ENCODE data around the gene CHST9.

The CHST9 gene

DNA sequence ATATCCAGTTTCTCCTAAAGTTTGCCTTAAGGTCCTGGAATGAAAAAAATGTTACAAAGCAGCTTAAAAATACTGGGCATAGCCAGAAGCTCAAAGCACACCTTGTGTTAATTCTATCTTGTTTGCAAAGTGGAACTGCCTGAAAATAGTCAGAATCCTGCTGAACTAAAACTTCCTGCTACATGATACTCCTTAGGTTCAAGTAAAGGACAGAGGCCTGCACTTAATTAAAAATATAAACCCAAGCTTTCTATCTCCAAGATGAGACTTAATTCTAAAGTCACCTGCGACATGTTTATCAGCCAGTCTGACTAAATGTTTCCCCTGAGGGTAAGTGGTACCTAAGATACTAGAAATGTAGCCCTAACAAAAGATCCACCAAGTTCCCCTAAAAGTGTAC lies 103.4 kb downstream of the CHST9 start:
- DNase-seq = no peak

DNA sequence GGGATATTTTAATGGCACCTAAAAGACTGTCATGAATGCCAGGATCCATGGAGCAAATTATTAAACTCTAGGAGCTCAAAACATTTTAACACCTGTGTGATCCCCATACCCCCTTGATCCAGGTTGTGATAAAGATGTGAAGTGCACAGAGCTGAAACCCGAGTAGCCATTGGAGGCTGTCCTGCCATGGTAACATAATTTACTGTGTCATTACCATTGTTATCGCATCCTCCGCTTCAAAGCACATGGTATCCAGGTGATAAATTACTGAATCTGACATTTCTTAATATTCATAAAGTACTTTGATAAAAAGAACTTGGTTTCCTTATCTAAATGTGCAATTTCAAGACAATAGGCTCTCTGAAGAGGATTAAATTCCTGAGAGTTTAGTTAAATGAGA lies 109.3 kb downstream of the CHST9 start:
- no peak for DNase-seq

DNA sequence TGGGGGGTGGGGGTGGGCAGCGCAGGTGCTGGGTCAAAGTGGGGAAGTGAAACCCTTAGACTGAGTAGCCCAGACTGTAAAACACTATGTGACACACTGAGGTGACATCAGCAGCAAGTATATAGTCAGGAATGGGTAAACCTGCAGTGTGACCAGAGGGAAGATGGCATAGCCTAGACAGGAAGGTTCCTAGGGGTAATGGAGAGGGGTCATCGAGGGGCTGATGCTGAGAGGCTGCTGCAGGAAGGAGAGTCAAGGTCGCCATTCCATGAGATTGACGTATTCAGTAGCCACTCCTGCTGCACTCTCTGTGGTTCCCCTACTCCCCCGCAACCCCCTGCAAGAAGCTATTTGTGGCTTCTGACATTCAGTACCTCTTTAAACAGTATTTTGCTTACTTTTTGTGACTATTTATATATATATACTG lies 111.7 kb downstream of the CHST9 start:
- DNase-seq = no peak

DNA sequence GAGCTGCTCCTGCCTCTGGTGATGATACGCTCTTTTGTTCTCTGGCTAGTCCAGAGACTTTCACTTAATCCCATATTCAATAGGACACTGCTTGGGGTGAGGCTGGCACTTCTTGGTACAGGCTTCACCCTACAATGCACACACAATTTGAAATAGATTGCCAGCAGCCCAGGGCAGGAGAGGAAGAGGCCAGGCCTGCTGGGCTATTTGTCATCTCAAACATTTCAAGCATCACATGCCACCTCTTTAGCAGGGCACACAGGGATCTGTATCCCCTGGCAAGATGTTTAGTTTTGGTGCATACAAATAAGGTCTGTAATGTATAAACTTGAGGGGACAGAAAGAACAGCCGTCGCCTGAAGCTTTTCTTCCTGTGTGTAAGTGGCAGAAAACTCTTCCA lies 120.4 kb downstream of the CHST9 start:
- DNase-seq = no peak

DNA sequence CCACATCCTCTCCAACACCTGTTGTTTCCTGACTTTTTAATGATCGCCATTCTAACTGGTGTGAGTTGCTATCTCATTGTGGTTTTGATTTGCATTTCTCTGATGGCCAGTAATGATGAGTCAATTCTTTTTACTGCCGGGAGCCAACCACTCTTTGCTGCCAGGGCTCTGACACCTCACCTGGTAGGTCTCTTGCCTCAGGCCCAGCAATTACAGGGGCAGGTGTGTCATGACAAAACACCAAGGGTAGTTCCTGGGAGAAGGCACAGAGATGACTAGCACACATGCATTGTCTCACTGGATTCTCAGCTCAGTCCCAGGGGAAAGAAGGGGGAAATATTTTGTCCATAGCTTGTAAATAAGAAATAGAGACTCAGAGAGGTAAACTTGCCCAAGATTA lies 122.3 kb downstream of the CHST9 start:
- no peak for DNase-seq

DNA sequence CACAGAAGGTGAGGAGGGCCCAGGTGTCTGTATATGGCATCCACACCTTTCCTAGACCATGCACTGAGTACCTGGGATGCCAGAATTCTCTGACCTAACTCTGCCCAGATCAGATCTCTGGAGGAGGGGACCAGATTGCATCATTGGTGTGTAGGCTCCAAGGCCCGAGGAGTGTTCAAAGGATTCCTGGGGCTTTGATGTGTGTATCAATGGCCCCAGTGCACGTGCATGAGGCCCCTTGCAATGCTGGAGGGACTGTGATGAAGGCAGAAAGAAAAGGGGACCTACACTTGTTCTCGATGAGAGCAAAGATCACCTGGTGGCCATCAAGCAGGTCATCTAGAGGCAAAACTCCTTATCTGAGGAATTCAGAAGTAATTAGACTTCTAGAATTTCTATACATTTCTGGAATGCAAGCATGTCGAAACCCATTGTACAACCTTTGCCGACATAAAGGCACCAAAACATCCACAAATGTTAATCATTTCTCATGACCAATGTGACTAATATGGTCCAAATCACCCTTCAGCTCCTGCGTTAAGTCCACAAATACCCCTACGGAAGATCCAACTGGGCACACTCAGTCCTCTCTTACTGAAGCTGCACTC lies 123.5 kb downstream of the CHST9 start:
- DNase-seq = no peak

DNA sequence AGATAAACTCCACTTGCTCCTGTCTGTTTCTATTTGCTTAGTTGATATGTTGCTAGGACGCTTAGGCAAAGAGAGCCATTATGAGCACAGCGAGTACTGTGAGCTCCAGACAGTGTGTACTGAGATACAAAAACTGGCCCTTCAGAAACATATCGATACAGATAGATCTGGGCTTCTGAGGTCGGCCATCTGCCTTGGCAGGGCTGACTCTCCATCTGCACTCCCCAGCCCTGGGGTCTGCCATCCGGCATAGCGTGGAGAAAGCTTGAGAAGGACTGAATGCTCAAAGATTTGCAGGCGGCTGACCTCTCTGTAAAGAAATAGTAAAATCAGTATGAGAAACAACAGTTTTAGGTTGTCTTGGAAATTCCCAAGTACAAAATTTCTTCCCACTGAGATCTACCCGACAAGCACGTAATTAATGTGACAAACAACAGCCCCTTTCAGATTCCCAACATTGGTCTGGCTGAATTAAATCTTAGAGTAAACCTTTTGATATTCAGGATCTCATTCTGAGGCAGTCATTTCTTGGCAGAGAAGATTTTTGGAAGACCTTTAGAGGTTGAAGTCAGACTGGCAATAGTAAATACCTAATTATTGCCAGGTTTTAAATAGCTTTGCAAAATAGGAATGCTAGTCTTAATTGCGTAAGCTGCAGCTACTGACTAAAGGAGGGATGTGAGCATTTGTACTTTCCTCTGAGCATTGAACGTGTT lies 127.4 kb downstream of the CHST9 start:
- no peak for DNase-seq

DNA sequence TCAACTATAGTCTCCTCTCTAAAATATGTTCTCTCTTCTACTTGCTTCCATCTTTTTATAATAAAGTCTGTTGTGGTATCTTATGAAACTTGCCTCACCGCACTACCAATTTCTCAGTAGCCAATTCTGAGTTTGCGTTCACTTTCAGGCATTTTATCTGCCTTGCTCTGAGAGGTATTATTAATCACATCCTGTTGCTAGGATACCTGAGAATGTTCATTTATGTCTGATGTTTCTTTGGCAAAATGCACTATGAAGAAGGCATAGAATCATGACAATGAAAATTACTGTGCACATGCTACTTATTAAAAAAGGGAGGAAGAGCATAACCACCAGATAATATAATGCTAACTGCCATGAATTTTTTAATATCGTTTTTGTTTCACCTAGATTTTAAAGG lies 130.2 kb downstream of the CHST9 start:
- no peak for DNase-seq

DNA sequence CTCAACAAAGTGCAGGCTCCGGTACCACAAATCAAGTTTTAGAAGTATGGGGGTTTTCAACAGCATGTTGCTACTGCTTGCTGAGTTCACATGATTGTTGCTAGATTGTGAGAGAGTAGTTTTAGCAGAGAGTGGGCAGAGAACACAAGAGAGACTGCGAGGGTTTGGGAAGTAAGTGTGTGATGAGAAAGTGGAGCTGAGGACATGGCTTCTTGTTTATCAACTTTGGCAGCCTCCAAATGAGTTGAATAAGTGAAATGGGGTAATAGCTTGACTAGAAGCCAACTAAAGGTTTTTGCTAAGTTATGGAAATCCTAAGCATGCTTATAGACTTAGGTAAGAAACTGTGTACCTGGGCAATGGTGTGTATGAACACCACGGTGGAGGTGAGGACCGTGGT lies 135.1 kb downstream of the CHST9 start:
- DNase-seq = no peak

DNA sequence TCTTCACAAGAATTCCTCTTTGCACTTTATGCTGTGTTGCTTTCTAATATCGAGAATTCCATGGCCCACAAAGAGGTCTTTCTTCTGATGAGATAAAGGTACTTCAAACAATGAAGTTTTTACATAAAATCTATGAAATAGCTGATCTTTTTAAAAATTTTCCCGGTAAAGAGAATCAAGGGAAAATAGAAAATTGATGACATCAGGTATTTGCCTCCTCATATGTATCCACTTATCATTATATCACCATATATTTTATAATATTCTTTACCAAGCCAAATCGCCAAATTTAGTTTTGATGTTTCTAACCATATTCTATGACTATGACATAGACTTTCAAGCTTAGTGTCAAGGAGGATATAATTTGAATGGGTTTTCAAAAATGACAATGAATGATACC lies 139.8 kb downstream of the CHST9 start:
- no peak for DNase-seq

DNA sequence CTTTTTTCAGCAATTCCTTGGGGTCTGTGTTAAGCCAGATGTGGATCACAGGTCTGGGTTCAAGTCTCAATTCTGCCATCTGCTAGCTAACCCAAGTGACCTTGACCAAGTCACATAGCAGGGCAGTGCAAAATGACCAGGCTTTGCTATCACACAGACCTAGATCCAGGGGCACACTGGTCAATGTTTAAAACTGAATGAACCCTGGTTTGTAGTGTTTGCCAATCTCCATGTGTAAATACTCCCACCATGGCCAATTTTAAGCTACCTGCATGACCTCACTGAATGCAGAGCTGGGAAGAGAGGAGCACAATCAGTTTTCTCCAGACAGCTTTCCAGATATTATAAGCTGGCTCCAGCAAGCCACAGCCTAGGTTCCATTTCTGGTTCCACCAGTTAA lies 142.9 kb downstream of the CHST9 start:
- no peak for DNase-seq

DNA sequence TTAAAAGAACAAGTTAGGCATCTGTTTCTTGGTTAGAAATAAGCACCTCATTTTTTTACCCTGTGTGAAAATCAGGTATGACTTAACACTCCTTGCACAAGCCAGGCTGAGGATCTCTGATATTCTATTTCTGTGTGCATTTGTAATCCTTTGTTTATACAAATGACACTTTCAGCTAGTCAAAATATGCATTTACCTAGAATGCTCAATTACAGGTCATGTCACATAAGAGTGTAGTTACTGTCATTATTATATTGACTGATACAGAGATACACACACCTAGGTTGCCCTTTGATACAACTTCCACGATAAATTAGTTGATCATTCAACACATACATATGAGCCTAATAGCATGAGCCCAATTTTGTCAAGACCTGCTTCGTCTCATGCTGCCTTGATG lies 144.3 kb downstream of the CHST9 start:
- no peak for DNase-seq

DNA sequence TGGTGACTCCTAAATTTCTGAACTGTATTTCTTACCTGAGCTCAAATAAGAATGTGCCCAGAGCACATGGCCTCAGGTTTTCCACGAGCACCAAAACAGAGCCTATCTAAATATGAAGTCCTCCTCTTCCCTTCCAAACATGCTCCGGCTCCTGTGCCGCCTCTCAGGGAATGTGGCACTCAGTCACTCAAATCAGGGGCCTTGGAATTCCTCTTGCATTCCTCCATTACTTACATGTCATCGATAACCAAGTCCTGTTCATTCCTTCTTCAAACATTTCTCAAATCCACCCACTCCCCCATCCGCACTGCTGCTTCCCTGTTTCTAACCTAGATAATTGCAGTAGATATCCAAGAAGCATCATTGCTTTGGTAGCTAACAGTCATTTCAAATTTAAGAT lies 151.4 kb downstream of the CHST9 start:
- no peak for DNase-seq

DNA sequence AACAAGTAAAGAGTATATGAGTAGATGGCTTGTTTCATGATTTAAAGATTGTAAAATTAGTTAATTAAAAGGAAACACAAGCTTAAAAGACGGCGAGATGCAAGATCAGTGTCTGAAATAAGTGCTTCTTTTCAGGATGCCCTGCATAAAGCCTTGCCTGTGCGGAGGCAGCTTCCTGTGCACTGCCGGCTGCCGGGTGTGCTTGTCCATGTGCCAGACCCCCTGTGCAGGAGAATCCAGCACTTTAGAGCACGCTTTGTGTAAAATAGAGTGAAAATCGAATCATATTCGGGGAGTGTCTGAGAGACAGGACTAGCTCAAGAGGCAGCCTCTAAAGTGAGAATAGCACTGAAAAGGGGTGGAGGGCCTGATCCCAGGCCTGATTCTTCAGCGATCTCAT lies 154.7 kb downstream of the CHST9 start:
- no peak for DNase-seq

DNA sequence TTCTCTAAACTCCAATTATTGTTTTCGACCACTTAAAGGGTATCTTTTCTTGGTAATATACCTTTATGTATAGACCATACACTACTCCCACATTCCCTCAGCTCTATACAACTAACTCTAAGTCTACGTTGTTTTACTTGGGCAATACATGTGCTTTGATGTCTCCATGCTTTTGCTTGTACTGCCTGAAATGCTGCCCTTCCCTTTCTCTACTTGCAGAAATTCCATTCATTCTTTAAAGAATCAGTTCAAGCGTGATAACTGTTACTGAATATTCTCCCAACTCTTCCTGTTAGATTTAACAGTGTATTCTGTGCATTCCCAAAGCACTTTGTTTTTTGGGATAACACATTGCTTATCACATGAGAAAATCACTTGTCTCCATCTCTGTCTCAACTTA lies 162.6 kb downstream of the CHST9 start:
- DNase-seq = no peak

DNA sequence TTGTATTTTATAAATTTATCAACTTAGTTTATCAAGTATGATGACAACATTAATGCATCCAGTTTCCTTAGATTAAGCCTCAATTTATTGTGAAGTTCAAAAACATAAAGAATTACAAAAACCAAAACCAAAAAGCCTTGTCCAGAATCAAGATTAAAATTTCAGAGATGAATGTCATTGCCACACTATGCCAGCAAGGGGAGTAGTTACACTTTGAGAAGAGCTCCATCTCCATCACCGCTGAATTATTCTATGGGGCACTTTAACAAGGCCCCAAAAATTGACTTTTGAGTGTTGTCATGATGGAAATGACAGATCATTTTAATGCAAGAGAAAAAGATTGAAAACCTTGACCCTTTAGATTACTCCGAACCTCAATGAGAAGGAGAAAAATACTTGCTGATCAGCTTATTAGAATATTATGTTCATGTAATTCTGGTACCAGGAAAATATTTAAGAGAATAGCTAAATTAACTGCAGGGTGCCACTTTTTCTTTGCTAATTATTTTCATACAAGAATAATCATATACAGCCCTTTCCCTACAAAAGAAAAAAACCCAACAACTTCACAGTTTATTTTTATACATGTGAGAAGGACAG lies 167.1 kb downstream of the CHST9 start:
- DNase-seq = no peak

DNA sequence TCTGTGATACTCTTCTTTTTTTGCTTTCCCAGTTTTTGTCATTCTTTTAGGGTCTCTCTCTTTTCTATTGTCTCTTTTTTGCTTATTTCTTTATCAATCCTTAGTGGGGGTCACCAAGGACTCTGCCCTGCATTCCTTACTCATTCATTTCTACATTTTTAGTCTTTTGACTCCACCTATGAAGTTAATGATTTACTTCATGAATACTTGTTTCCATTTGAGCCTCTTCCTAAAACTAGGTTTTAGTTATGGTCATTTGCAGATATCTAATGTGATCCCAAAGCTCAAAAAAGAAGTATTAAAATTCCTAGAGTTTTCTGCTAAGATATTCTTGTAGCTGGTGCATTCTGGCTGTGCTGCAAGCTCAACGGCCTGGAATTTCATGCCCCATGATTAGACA lies 170.3 kb downstream of the CHST9 start:
- DNase-seq = no peak

DNA sequence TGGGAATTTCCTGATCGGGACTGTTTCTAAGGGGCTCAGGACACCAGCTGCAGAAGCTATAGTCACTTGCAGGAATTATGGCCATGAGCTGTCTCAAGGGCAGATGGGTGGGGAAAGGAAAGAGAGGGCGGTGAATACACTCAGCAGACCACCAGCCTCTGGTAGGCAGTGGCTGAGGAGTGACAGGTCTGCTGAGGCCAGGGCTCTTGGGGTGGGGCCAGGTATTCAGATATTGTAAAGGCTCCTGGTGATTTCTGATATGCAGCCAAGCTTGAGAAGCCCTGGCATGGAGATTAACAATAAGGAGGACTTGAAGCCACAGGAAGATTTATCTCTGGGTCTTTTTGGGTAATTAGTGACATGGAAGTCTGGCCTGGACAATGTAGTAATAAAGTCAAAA lies 174.3 kb downstream of the CHST9 start:
- no peak for DNase-seq

DNA sequence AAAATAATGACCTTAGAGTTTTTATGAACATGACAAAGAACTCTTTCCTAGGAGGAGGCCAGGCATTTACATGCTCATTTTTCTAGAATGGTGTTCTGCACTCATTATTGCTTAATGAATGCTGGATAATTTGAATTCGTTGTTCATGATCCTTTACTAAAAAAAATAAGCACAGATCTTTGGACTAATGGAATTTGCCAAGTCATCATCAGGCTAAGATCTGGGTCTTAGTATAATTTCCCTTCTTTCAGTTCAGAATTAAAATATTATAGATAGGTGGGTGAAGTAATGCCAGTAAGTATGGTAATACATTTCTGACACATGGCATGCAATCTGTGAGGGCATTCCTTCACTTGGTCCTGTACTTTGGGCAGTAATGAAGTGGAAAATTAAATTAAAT lies 175.8 kb downstream of the CHST9 start:
- no peak for DNase-seq

DNA sequence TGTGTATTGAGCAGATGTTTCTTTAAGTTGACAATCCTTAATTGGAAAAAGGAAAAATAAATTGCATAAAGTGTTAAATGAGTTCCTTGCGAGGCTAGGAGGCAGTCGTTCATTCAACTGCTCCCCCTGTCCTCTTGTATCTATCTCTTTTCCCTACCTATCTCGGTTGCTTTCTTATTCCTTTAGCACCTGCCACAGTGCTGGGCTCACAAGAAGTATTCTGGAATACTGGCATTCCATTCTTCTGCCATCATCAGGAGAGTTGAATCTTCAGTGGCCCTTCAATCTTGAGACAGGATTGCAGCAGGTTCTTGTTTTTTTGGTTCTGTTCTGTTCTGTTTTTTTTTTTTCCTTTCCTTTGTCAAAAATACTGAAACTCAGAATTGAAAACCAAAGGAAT lies 176.5 kb downstream of the CHST9 start:
- no peak for DNase-seq

DNA sequence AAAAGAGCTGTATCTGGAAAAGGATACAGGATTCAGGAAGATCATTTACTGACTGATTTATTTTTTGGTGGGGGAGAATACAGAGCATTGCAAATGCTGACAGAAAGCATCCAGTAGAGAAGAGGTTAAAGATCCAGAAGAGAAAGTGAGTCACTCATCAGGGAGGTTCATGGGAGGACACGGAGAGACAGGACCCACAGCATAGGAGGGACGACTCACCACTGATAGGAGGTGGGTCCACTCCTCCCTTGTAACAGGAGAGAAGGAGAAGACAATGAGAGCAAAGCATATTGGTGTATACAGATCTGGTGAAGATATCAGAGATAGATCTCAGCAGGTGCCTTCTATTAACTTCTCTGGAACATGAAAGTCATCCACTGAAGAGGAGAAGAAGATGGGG lies 177.2 kb downstream of the CHST9 start:
- no peak for DNase-seq

DNA sequence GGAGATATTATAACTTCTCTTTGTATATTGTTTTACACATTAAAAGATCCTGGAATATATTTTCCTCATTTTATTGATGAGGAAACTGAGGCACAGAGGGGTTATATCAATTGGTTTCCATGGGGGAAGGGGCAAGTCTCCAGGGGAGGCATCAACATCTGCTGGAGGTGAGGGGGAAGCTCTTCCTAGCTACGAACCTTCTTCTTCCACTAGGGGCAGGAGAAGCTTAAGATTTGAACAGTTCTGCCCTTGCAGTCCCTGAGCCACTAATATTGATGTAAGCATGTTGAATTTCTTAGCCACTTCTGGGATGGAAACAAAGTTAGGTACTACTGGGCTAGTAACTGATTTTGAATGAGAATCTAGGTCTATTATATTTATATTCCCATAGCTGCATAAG lies 179.5 kb downstream of the CHST9 start:
- no peak for DNase-seq

DNA sequence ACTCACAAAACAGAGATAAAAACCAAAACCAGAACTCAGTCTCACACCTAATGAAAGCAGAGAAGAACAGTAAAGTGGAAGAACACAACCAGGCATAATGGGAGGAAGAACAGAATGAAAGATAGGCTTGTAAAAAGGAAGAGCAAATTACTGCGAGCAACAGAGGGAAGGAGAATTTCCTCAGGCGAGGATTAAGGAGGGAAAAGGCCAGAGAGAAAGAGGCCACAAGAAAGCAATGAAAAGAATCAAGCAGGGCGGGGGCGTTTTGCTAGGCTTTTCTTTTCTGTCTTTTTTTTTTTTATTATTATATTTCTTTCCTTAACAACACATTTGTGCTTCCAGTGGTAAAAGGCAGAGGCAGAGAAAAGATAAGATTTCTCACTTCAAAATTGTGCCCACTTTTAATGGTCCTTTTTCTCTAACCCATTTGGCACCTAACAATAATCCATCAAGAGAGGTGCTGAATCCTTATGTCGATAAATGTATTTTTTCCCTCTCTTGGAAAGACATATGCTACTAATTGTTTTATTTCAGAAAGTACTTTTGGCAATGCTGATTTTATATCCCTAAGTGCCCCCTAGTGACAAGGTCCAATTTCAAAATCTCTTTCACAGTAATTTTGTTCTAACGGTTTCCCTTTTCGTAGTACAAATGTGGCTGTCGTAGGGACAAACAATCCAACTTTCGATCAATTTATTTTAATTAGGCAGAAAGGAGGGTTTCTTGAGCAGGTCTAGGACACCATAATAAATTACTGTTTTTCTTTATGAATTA lies 180.9 kb downstream of the CHST9 start:
- DNase-seq = no peak

DNA sequence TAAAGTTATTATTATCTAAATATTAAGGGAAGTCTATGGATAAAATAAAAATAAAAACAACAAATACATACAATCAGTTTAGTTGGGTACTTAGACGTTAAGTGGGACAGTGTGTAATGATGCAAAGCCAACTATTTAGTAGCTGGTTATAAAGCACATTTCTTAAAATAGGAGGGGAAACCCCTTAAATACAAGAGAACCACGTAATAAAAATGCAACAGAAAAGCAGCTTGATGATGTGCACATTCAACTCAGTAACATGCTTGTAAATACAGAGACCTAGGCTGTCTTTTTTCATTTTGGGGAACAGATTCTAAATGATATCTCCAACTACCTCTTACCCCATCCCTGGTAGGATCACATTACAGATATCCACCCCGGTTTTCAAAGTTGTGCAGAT lies 185.3 kb downstream of the CHST9 start:
- DNase-seq = no peak

Measured in DMS79 treated with DMSO at 0.1 percent for 48 hours (cell line).